ENCODE measurements around the gene MED13L. TPM values are rescaled to one million over a fixed set of nuclear protein-coding genes. Genes with fewer than 3 reads are reported as not detected.
"Not testable (repeated sequence)": the region's sequence is repeated elsewhere in the genome, so short reads cannot be mapped to it uniquely, and the experiment has no call there.

Gene MED13L
- total RNA-seq, 1 experiment from 2014 or later, result 89.0 TPM

GRCh38 chr12:116033765-116034164 is 243.7 kb downstream of the MED13L start:
- no peak for TF ChIP-seq CTCF (IDR thresholded peaks at IDR 0.05; ENCODE audit: unreplicated experiment)
- H3K9me3 Mint-ChIP-seq (ENCODE audit: low read depth, unreplicated experiment), result no peaks in the 10 kb centered on the region
- no peaks in the 10 kb centered on the region for H3K36me3 Mint-ChIP-seq (ENCODE audit: insufficient read depth, unreplicated experiment)
- intact Hi-C loops (cut with micrococcal nuclease; ENCODE audit: unreplicated experiment), result no loop called here
- H3K4me3 Mint-ChIP-seq (ENCODE audit: low read depth, unreplicated experiment), result no peak overlapping the region
- H3K27me3 Mint-ChIP-seq (ENCODE audit: unreplicated experiment), result no peaks in the 10 kb centered on the region
- DNase-seq, result no peak
- CTCF ChIA-PET, result no interaction called here
- no TSS peak for BruUV-seq (replicated peaks)
- H3K4me1 Mint-ChIP-seq (ENCODE audit: low read depth, unreplicated experiment), result no peaks in the 10 kb centered on the region
- no peak overlapping the region for H3K27ac Mint-ChIP-seq (ENCODE audit: unreplicated experiment)

- H3K27me3 Mint-ChIP-seq (ENCODE audit: unreplicated experiment); H3K4me3 Mint-ChIP-seq (ENCODE audit: low read depth, unreplicated experiment); H3K4me1 Mint-ChIP-seq (ENCODE audit: low read depth, unreplicated experiment); H3K27ac Mint-ChIP-seq (ENCODE audit: unreplicated experiment); BruUV-seq (replicated peaks); intact Hi-C loops (cut with micrococcal nuclease; ENCODE audit: unreplicated experiment); H3K9me3 Mint-ChIP-seq (ENCODE audit: low read depth, unreplicated experiment); DNase-seq; H3K36me3 Mint-ChIP-seq (ENCODE audit: insufficient read depth, unreplicated experiment): not testable (repeated sequence)
- CTCF ChIA-PET, result interaction anchor here (0.8 kb wide), 1 partner anchor 692 kb away, joined by 7 read pairs; no protein-coding TSS in a partner anchor
Measured at GRCh38 chr12:116031624-116032023, 245.9 kb downstream of the MED13L start.

GRCh38 chr12:116028619-116029018 is 248.9 kb downstream of the MED13L start:
- no peak for DNase-seq
- TF ChIP-seq CTCF (IDR thresholded peaks at IDR 0.05; ENCODE audit: unreplicated experiment), result no peak
- H3K4me1 Mint-ChIP-seq (ENCODE audit: low read depth, unreplicated experiment), result no peaks in the 10 kb centered on the region
- H3K36me3 Mint-ChIP-seq (ENCODE audit: insufficient read depth, unreplicated experiment), result no peaks in the 10 kb centered on the region
- no peaks in the 10 kb centered on the region for H3K9me3 Mint-ChIP-seq (ENCODE audit: low read depth, unreplicated experiment)
- no TSS peak for BruUV-seq (replicated peaks)
- H3K27ac Mint-ChIP-seq (ENCODE audit: unreplicated experiment), result no peak overlapping the region
- CTCF ChIA-PET, result no interaction called here
- intact Hi-C loops (cut with micrococcal nuclease; ENCODE audit: unreplicated experiment), result no loop called here
- no peaks in the 10 kb centered on the region for H3K27me3 Mint-ChIP-seq (ENCODE audit: unreplicated experiment)
- no peak overlapping the region for H3K4me3 Mint-ChIP-seq (ENCODE audit: low read depth, unreplicated experiment)

- H3K36me3 Mint-ChIP-seq (ENCODE audit: insufficient read depth, unreplicated experiment), result no peaks in the 10 kb centered on the region
- intact Hi-C loops (cut with micrococcal nuclease; ENCODE audit: unreplicated experiment), result no loop called here
- BruUV-seq (replicated peaks), result no TSS peak
- no peak overlapping the region for H3K27ac Mint-ChIP-seq (ENCODE audit: unreplicated experiment)
- no peaks in the 10 kb centered on the region for H3K4me1 Mint-ChIP-seq (ENCODE audit: low read depth, unreplicated experiment)
- CTCF ChIA-PET, result no interaction called here
- no peak overlapping the region for H3K4me3 Mint-ChIP-seq (ENCODE audit: low read depth, unreplicated experiment)
- no peak for DNase-seq
- H3K27me3 Mint-ChIP-seq (ENCODE audit: unreplicated experiment), result no peaks in the 10 kb centered on the region
- H3K9me3 Mint-ChIP-seq (ENCODE audit: low read depth, unreplicated experiment), result no peaks in the 10 kb centered on the region
- no peak for TF ChIP-seq CTCF (IDR thresholded peaks at IDR 0.05; ENCODE audit: unreplicated experiment)
Measured at GRCh38 chr12:116027551-116027821, 250.0 kb downstream of the MED13L start.

- Mint-ChIP-seq H3K4me3 (ENCODE audit: low read depth, unreplicated experiment) (no peak overlapping the region), H3K9me3 (ENCODE audit: low read depth, unreplicated experiment) (no peaks in the 10 kb centered on the region), H3K4me1 (ENCODE audit: low read depth, unreplicated experiment) (no peaks in the 10 kb centered on the region), H3K27ac (ENCODE audit: unreplicated experiment) (no peak overlapping the region), H3K27me3 (ENCODE audit: unreplicated experiment) (no peaks in the 10 kb centered on the region), H3K36me3 (ENCODE audit: insufficient read depth, unreplicated experiment) (no peaks in the 10 kb centered on the region)
- CTCF ChIA-PET, result no interaction called here
- intact Hi-C loops (cut with micrococcal nuclease; ENCODE audit: unreplicated experiment), result no loop called here
- TF ChIP-seq CTCF (IDR thresholded peaks at IDR 0.05; ENCODE audit: unreplicated experiment), result no peak
- no TSS peak for BruUV-seq (replicated peaks)
- DNase-seq, result no peak
Measured at GRCh38 chr12:116026768-116027550, 250.5 kb downstream of the MED13L start.
